HG03064 (cell line): ENCODE measurements around the gene SLC2A6.

Experiments used
- ATAC-seq: cut with Tn5 transposase; IDR thresholded peaks from one replicate; pipeline ENCODE4 v1.9.1; 2021; ENCODE audit warnings: low read depth; ENCODE audit not compliant: unreplicated experiment

SLC2A6 gene

GRCh38 chr9:133477992-133478850, 678 bp downstream of the SLC2A6 start:
- ATAC-seq: peak; percentile 26

- no peak for ATAC-seq
Observed at GRCh38 chr9:133477461-133477860, 1.4 kb downstream of the SLC2A6 start.

- ATAC-seq: no peak
Observed at GRCh38 chr9:133476941-133477340, 2.0 kb downstream of the SLC2A6 start.

GRCh38 chr9:133476036-133476931, 2.6 kb downstream of the SLC2A6 start:
- ATAC-seq: no peak

GRCh38 chr9:133475292-133476012, 3.4 kb downstream of the SLC2A6 start:
- no peak for ATAC-seq

- no peak for ATAC-seq
Observed at GRCh38 chr9:133474853-133475252, 4.0 kb downstream of the SLC2A6 start.

- no peak for ATAC-seq
Observed at GRCh38 chr9:133474215-133474614, 4.7 kb downstream of the SLC2A6 start.

- ATAC-seq: no peak
Observed at GRCh38 chr9:133473743-133474142, 5.2 kb downstream of the SLC2A6 start.

GRCh38 chr9:133472753-133473378, 6.0 kb downstream of the SLC2A6 start:
- no peak for ATAC-seq

GRCh38 chr9:133472277-133472645, 6.6 kb downstream of the SLC2A6 start:
- ATAC-seq: no peak

- no peak for ATAC-seq
Observed at GRCh38 chr9:133471551-133472276, 7.2 kb downstream of the SLC2A6 start.

GRCh38 chr9:133470988-133471387, 7.9 kb downstream of the SLC2A6 start:
- no peak for ATAC-seq

GRCh38 chr9:133470427-133470924, 8.4 kb downstream of the SLC2A6 start:
- no peak for ATAC-seq

- no peak for ATAC-seq
Observed at GRCh38 chr9:133468777-133469421, 10.0 kb downstream of the SLC2A6 start.

- no peak for ATAC-seq
Observed at GRCh38 chr9:133468374-133468773, 10.5 kb downstream of the SLC2A6 start.

GRCh38 chr9:133467101-133467500, 11.8 kb downstream of the SLC2A6 start:
- ATAC-seq: no peak

- no peak for ATAC-seq
Observed at GRCh38 chr9:133465984-133466383, 12.9 kb downstream of the SLC2A6 start.

- no peak for ATAC-seq
Observed at GRCh38 chr9:133464638-133465037, 14.3 kb downstream of the SLC2A6 start.
